ELF-1 (cell line): ENCODE results near the gene FHOD3.
"Not testable (repeated sequence)": the region's sequence is repeated elsewhere in the genome, so short reads cannot be mapped to it uniquely, and the experiment has no call there.

Experiments
- DNase-seq: peaks from one replicate; pipeline ENCODE4 v3.0.0-alpha.2; 2016; ENCODE audit warnings: low read depth, low spot score

The FHOD3 gene

DNA sequence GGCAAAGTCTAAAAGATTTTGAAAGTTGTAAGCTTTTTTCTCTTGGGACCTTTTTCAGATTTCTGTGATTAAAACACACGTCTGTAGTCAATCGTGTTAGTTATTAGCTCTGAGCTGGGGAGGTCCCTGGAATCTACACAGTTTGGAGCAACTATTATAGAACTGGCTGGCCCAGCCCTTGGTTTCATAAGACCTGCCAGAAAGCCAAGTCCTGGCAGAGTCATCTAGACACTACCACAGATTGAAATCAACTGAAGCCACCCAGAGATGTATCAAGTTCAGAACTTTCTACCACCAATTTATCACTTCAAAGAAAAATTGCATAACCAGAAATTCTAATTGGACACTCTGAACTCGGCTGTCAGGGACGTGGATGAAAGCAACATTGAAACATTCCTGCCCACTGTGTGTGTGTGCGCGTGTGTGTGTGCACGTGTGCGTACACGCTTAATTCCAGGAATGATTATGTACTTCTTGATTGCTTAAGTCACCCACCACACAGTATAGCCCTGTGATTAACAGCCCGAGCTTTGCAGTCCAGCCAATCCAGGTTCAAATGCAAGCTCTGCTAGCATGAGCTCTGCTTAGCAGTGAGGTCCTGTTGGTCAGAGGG, 405.0 kb downstream of the FHOD3 start:
- DNase-seq: no peak

DNA sequence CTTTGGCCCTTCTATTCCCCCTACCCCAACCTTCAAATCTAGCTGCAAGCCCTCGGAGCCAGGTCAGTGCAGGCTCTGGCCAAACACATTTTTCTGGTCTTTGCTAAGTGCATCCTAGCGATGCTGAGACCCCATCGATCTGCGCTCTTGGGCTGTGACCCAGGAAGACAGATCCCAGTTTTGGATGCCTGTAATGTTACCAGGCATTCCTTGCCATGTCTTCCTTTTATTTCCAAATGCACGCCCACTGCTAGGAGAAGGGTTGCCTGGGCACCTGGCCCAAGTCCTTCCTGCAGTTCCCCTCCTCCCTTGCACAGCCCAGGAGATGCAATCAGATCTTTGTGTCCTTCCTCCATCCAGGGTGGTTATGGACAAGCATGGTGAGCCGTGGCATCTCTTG, 406.6 kb downstream of the FHOD3 start:
- no peak for DNase-seq

DNA sequence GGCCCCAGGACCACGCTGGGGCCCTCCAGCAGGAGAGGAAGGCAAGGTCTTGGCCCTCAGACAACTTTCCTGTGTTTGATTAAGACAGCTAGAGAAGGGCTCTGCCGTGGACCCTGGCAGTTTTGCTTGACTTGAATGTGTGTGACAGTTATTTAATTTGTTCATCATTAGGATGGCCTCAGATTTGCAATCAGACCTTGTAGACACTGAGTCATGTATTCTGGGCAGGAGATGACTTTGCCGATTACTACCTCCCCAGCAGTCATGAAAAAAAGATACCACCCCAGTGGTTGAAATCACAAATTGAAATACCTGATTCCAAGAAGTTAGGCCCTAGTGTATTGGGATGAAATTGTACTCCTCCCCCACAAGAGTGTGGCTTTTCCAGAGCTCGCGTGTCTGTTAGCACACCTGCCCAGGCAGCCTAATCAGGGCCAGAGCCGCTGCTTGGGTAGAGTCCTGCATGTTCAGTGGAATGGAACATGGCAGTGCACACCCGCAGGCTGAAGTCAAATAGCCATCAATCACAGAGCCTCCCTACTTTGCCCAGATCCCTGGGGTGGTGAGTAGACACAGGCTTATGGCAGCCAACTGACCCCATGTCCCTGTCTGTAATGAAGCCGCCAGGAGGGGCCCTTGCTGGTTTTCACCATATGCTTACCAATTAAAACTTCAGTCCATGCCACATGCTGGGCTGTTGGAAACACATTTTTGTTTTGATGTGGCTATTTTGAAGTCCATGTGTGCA, 408.8 kb downstream of the FHOD3 start:
- DNase-seq: no peak

DNA sequence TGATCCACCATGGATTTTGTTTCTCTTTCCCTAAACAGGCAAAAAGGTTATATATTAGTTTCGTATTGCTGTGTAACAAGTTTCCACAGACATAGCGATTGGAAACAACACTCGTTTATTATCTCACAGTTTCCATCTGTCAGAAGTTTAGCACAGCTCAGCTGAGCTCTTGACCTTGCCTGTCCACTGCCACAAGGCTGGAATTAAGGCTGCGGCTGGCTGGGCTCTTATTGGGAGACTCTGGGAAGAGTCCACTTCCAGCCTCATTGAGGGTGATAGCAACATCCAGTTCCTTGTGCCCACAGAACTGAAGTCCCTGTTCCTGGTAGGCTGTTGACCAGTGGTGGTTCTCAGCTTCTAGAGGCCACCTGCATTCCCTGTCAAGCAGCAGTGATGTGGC, 410.9 kb downstream of the FHOD3 start:
- DNase-seq: no peak

DNA sequence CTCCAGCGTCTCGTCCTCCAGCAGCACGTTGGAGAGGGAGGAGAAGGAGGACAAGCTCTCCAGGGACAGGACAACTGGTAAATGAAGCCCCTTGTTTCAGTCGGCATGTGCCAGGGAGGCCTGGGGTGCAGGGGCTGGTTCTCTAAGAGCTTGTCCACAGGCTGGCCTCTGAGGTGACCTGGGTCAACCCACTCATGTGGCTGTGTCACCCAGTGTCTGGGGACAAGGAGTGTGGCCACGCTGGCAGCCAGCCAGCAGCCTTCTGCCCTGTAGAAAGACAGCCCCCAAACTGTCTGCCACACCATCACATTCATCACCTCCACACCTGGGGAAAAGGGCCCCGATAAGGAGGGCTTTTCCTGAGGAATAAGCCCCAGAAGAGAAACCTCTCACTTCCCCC, 411.8 kb downstream of the FHOD3 start:
- DNase-seq: no peak

DNA sequence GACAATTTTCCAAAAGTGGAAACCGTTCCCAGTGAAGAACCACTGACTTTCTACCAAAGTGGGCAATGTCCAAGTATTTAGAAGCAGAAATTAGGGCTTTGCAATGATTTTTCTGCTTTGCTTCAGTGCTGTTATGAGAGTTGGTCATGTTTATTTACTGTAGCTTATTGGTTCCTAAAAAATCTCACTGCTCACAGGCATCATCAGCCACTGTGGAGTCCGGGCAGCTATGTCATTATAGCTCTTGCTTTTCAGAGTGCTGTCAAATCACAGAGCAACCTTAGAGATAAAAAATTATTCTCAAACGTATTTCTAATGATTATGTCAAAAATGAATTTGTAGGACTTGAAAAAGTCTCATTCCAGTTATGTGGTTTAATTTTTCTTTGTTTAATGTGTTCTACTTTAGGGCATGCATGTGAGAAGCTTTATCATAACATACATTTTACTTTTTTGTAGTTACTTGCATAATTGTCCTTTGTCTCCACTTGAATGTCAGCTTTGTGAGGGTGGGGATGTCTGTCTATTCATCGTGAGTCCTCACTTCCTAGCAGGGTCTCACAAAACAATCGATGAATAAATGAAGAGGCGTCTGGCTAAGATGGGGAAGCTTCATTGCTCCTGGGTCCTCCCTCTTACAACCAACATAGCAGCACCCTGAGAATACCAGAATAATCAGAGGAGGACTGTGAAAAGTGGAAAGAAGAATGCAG, 413.7 kb downstream of the FHOD3 start:
- no peak for DNase-seq

DNA sequence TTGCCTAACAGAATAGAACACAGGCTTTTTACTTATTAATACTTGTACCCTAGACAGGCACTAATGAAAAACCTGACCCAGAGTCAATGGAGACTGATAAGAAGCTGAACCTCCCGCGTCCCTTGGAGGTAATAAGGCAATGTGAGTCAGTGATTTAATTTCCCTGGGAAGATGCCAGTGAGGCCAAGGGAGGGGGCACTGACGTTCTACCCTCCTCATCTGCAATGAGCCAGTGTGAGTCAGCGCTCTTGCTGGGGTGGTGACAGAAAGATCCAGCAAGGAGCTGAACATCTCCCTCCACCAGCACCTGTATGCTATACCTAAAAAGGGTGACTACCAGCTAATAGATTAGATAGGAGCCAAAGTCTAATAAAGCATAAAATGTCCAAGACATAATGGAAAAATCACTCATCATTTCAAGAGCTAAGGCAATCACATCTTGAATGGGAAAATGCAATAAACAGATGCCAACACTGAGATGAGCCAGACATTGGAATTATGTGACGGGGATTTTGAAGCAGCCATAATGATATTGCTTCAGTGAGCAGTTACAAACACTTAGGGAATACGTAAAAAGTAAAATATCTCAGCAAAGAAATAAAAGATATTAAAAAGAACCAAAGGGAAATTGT, 414.4 kb downstream of the FHOD3 start:
- DNase-seq: no peak

DNA sequence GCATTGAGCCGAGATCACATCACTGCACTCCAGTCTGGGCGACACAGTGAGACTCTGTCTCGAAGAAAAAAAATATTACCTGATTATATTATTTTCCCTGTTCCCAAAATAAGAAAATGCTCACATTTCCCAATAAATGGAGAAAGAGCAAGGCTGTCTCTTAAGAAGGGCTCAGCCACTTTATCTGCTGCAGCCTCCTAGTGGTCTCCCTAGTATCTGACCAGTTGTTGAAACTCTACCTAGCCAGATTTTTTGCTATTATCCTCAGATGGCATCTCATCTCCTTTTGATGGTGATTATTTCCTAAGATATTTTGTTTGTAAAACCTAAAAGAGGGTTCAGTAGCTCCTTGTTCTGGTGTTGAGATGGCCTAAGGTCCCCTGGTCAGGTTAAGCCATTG, 417.0 kb downstream of the FHOD3 start:
- DNase-seq: no peak

DNA sequence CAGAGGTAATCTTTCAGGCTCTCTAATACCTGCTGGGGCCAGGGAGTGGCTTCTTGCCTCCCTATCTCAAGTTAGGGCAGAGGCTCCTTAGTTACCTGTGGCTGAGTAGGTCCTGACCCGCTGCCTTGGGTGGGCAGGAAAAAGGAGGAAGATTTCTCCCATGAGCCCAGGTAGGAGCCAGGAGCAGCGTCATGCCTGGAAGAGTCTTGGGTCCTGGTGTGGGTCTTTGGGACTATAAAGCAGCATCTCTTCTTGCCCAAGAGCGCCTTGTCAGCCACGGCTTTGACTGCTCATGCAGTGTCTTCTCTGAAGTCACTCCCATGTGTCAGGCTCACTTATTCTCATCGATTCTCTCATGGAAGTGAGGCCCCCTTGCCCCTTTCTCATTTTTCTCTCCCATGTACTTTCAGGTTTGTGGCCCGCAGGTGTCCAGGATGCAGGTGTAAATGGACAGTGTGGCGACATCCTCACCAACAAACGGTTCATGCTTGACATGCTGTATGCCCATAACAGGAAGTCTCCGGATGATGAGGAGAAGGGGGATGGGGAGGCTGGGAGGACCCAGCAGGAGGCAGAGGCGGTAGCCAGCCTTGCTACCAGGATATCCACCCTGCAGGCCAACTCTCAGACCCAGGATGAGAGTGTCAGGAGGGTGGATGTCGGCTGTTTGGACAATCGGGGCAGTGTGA, 420.1 kb downstream of the FHOD3 start:
- DNase-seq: no peak

DNA sequence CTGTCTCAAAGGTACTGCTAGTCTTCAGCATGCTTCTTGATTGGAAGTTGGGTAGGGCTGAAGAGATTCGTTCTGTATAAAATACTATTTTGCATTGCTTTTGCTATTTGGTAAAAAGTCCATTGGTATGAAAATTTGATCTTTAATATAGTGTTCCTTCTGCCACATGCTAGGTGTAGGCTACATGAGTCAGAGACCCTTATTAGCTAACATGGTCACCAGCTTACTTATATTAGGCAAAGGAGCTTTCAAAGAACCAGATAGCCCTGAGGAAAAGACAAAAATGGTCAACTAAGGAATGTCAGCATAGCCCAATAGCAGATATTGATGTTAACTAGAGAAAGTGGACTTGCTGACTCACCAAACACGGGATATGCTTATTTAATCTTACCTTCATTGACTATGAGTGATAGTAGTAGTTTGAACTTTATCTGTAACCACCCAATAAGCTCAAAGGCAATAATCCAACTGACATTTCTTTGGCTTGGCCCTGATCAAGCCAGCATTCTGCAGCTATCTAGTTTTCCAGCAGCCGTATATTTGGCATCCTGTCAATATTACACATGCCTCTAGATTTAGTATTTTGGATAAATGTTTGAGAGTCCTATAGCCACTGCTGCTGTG, 421.3 kb downstream of the FHOD3 start:
- no peak for DNase-seq

DNA sequence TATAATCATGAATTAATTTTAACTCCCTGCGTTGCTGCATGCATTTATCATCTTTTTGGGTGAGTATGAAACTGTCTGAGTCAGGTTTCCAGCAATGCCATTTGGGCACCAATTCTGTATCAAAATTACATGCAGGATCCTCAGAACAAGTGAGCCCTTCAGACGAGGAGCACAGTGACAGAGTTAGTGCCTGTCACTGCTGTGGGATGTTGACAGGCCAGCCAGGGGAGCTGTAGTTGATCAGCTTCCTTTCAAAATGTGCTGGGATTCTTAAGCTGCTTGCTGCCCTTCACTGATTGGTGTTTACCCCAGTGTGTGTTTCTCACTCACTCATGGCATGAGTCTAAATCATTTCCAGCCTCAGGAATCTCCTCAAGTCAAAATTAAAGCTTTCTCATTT, 422.1 kb downstream of the FHOD3 start:
- no peak for DNase-seq

DNA sequence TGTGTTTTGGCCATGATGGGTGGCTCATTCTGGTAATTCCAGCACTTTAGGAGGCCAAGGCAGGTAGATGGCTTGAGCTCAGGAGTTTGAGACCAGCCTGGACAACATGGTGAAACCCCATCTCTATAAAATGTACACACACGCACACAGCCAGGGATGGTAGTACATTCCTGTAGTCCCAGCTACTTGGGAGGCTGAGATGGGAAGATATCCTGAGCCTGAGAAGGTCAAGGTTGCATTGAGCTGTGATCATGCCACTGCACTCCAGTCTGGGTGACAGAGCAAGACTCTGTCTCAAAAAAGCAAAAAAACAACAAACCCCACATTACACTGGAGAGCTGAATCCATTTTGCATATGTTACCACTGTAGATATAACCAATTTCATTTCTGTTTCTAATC, 423.8 kb downstream of the FHOD3 start:
- not testable (repeated sequence) for DNase-seq

DNA sequence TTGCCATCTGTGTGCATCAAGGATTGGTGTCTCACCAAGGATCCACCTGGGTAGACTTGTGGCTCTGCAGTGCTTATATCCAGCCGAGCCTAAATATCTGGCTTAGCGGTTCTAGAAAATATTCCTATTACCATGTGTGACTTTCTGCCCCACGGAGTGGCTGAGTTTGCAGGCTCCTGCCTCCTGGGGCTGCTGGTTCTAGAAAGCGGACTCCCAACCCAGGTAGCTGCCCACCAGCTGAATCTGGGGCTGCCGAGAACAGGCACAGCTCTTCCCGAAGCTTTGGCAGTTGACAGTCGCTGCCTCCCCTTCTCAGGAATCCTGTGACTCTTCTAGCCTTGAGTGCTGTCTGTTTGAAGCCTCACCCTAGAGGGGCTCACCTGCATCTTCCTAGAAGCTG, 426.7 kb downstream of the FHOD3 start:
- no peak for DNase-seq

DNA sequence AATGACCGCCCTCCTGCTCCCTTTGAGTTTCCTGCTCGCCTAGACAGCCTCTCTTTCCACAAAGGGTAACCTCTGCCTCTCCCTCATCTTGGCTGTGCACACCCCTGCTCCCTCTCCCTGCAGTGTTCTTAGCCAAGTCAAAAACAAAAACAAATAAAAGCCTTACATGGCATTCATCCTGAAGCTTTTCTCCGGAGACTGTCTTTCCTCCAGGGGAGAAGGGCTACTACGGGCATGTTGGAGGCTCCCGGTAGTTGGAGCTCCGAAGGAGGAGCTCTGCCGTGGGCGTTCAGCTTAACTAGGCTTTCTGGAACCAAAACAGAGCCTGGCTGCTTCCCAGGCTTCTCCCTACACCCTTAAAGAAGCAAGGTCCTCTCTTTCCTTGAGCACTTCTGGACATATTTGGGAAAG, 427.1 kb downstream of the FHOD3 start:
- DNase-seq: no peak

DNA sequence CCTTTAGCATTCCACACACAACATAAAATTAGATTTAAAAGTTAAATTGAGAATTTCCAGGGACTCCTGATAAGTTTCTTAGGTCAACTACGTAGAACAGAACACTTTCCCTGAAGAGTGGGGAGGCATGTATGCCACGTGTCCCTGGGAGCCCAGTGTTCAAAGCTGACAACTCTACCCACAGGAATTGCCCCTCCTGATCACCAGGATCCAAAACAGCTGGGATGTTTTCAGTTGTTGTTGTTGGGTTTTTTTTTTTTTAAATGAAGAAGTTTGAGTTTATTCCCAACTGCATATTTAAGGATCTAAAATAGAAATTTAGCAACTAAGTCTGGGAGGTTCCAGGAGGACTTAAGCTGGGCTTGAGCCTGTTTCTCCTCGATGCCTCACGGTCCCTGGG, 430.8 kb downstream of the FHOD3 start:
- DNase-seq: no peak

DNA sequence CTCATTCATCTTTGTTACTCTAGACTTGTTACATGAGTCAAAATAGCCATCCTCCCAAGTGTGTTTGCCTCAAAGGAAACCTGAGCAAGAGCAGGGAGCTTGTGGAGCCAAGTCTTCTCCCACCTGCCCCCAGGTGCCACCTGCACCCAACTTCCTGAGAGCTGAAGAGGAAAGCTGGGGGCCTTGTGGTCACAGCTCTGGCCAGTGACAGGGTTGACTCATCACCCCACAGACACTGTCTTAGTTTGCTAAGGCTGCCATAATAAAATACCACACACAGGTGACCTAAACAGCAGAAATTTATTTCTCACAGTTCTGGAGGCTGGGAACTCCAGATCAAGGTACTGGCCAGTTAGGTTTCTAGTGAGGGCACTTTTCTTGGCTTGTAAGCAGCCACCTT, 431.7 kb downstream of the FHOD3 start:
- DNase-seq: no peak

DNA sequence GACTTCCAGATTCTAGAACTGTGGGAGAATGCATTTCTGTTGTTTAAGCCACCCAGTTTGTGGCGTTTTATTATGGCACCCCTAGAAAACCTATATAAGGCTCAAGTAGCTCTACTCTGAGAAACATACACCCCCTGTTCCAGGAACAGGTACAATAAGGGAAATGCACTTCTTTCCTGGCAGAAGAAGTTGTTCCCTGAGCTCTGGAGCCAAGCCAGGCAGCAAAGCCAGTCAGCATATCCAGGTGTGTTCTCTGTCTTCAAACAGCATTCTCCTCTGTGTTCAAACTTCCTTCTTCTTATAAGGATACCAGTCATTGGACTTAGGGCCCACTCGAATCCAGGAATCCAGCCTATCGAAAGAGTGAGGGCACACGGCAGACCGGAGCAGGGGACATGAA, 434.8 kb downstream of the FHOD3 start:
- no peak for DNase-seq

DNA sequence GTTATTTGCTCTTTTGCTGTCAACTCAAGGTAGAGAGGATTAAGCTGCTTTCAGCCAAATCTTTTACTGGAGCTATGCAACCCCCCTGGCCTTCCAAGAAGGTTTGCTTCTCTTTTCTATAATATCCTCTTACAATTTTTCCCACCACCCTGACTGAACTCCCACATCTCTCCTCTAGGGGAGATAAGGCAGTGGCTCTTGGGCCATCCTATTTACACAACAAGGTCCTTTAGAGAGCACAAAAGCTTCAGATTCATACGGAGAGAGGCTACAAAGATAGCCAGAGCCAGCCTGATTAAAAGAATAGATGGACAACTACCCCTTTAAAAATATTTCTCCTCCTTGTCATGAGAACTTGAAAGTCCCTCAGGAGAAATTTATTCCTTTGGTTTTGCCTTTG, 435.6 kb downstream of the FHOD3 start:
- DNase-seq: no peak

DNA sequence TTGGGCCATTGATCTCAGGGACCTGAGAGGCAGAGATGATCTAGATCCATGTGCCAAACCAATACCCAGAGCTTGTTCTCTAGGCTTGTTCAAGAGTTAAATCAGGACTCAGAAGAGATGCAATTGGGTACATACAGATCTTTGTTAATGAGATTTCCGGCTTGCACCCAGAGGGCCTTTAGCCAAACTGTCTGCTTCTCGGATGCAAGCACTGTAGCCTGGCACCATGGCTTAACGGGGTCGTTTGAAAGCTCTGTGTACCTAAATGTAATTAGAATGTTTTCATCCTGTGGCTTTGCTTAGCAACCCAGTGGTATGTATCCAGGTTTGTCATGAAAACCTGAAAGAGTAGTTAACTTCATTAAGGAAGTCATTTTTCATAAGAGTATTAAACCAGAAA, 437.1 kb downstream of the FHOD3 start:
- DNase-seq: no peak

DNA sequence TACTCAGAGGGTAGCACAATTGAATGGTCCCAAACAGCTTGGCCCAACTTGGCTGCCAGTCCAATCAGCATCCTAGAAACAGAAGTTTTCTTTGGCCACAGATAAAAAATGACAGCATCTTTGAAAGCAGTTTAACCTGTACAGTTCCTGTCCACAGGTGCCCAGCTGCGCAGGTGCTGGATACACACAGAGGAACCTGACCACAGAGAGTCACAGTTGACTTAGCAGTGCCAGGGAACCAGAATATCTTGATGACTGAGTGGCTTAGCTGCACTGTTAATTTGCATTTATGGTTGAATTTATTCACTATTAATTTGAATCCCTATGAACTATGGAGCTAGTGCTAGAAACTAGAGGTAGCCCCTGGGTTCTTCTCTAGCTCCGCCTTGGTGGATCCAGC, 437.6 kb downstream of the FHOD3 start:
- DNase-seq: no peak

DNA sequence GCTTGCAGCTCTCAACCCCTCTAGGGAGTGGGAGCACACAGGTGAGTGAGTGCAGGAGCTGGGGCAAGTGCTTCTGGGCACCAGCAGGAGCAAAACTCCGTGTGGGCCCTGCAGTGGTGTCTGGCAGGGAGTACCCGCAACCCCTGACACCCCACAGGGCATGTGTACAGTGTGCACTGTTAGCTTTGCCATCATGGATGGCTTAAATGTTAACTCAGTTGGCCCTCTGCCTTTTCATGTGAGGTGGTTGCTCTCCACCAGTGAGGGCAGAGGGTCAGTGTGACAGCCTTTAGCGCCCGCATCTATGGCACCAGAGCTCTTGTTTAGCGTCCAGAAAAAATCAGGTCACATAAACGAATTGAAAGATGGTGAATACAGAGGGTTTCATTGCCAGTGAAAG, 438.6 kb downstream of the FHOD3 start:
- DNase-seq: no peak

DNA sequence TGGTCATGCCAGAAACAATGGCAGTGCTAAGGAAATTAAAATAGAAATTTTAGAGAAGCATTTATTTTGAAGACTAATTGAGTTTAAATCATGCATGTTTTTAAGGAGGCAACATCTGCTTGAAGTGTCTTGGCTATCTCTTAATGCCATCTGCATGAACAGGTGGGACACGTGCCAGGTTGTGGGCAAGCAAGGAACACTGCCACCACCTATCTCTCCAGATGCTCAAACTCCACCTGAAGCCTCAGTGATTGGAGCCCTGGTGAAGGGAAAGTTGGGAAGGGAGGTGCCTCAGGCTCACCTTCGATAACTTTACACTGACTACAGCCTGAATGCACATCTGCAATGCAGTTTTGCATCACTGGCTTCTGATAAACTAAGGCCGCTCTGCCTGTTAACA, 439.8 kb downstream of the FHOD3 start:
- no peak for DNase-seq
